HEK293T (cell line): ENCODE data around the gene ESPN.

ENCODE experiments used
- BHLHE40 ChIP-seq: fragments of 450-650 bp; IDR thresholded peaks from 2 replicates; pipeline ENCODE4 v1.6.1; 2016; ENCODE audit warnings: mild to moderate bottlenecking, moderate library complexity, borderline replicate concordance
- CTBP1 ChIP-seq: fragments of 450-650 bp; IDR thresholded peaks from 2 replicates; pipeline ENCODE4 v1.6.1; 2016; ENCODE audit warnings: borderline replicate concordance
- FOXA1 ChIP-seq: fragments of 450-650 bp; IDR thresholded peaks from 2 replicates; pipeline ENCODE4 v1.6.1; 2016; ENCODE audit warnings: mild to moderate bottlenecking
- LEF1 ChIP-seq: fragments of 450-650 bp; IDR thresholded peaks from 2 replicates; pipeline ENCODE4 v1.6.1; 2017; ENCODE audit warnings: mild to moderate bottlenecking, borderline replicate concordance
- NFRKB ChIP-seq: fragments of 450-650 bp; IDR thresholded peaks from 2 replicates; pipeline ENCODE4 v1.6.1; 2016; ENCODE audit warnings: mild to moderate bottlenecking, moderate library complexity
- SP1 ChIP-seq: fragments of 450-650 bp; IDR thresholded peaks from 2 replicates; pipeline ENCODE4 v1.6.1; 2017
- SUZ12 ChIP-seq: fragments of 450-650 bp; IDR thresholded peaks from 2 replicates; pipeline ENCODE4 v1.6.1; 2016; ENCODE audit warnings: mild to moderate bottlenecking
- TARDBP ChIP-seq: fragments of 450-650 bp; IDR thresholded peaks from 2 replicates; pipeline ENCODE4 v1.6.1; 2016
- ZNF384 ChIP-seq: fragments of 450-650 bp; IDR thresholded peaks from 2 replicates; pipeline ENCODE4 v1.6.1; 2016

DNA sequence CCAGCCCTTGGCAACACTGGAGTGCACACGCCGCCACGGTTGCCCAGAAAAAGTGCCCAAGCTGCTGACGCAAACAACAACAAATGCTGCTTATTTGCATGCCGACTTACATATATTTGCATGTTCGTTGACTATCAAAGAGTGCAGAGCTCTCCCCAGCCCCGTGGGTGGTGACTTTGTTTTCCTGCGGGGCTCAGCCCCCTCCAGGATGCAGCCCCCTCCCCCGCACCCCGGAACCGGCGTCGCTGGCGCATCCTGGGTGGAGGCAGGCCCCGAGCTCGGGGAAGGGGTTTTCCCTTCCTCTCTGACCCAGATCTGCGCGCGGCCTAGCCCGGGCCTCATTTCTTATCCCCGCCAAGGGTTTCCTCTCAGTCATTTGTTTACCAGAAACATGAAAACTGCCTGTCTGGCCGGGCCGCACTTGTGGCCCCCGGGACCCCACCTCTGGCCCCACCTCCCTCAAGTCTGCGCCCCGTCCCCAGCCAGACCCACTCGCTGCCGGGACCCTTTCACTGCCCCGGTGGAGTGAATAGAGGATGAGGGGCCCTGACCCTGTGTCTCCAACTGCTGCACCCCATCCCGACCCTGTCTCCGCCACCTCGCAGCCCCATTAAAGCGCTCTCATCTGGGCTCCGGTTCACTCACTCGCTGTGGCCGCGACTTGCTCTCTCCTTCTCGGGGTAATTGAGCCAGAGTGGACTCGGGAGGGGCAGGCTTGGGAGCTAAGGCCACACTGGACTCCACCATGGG is 35.9 kb downstream of the ESPN start:
- TF ChIP-seq LEF1 = no peak
- TF ChIP-seq BHLHE40 = no peak
- no peak for TF ChIP-seq SUZ12
- no peak for TF ChIP-seq TARDBP
- no peak for TF ChIP-seq CTBP1
- no peak for TF ChIP-seq FOXA1
- no peak for TF ChIP-seq NFRKB
- no peak for TF ChIP-seq ZNF384
- no peak for TF ChIP-seq SP1
